A673 (cell line): ENCODE measurements around the gene UBASH3A. TPM values are rescaled to one million over a fixed set of nuclear protein-coding genes. Genes with fewer than 3 reads are reported as not detected.

Source experiments
- BruUV-seq: library from RNA; stranded (reverse); fragments of 400-500 nt; replicated peaks from 2 replicates; lab custom pipeline; 2021; lab: Mats Ljungman, UMichigan
- CTCF ChIA-PET: fragments of 300-600 bp; sonication (Branson Sonifier 250); formaldehyde crosslinking; loops from one replicate; lab custom pipeline; 2022; ENCODE audit warnings: antibody characterized with exemption; lab: Charles Lee
- POLR2A ChIA-PET: fragments of 300-600 bp; sonication (Branson Sonifier 250); formaldehyde crosslinking; loops from one replicate; lab custom pipeline; 2022; ENCODE audit warnings: antibody characterized with exemption; ENCODE audit not compliant: low non-redundant PET; lab: Charles Lee
- DNase-seq: peaks from one replicate; pipeline ENCODE4 v3.0.0-alpha.2; 2015; ENCODE audit warnings: low spot score
- H3K27ac ChIP-seq: fragments of 200-600 bp; sonication (generic); 2 replicates; pipeline ENCODE4 v1.5.1; 2016; ENCODE audit warnings: mixed run types, low read depth, mild to moderate bottlenecking, mixed read lengths, antibody characterized with exemption, low read length; ENCODE audit not compliant: poor library complexity, severe bottlenecking
- H3K27me3 ChIP-seq: fragments of 200-600 bp; sonication (generic); replicated peaks from 2 replicates; pipeline ENCODE4 v1.6.1; 2017; ENCODE audit warnings: mixed run types, low read depth, mild to moderate bottlenecking, mixed read lengths, antibody characterized with exemption, low read length; ENCODE audit not compliant: insufficient read depth, poor library complexity
- H3K36me3 ChIP-seq: fragments of 200-600 bp; sonication (generic); 2 replicates; pipeline ENCODE4 v1.6.1; 2016; ENCODE audit warnings: mixed run types, mild to moderate bottlenecking, mixed read lengths, antibody characterized with exemption, low read length; ENCODE audit not compliant: insufficient read depth, poor library complexity, severe bottlenecking
- H3K4me1 ChIP-seq: fragments of 200-600 bp; sonication (generic); 2 replicates; pipeline ENCODE4 v1.6.1; 2017; ENCODE audit warnings: mixed run types, mild to moderate bottlenecking, mixed read lengths, antibody characterized with exemption, low read length; ENCODE audit not compliant: insufficient read depth, poor library complexity, severe bottlenecking
- H3K4me3 ChIP-seq: fragments of 200-600 bp; sonication (generic); 2 replicates; pipeline ENCODE4 v1.5.1; 2016; ENCODE audit warnings: low read depth, mixed run types, mild to moderate bottlenecking, mixed read lengths, low read length; ENCODE audit not compliant: poor library complexity, severe bottlenecking
- H3K9me3 ChIP-seq: fragments of 200-600 bp; sonication (generic); 2 replicates; pipeline ENCODE4 v1.6.1; 2016; ENCODE audit warnings: mixed run types, low read depth, mild to moderate bottlenecking, mixed read lengths, antibody characterized with exemption, low read length; ENCODE audit not compliant: poor library complexity, severe bottlenecking
- EZH2 ChIP-seq: fragments of 200-600 bp; sonication (generic); IDR thresholded peaks from 2 replicates; pipeline ENCODE4 v1.6.1; 2017; ENCODE audit warnings: borderline replicate concordance, low read depth, mild to moderate bottlenecking, mixed read lengths, antibody characterized with exemption, low read length; ENCODE audit not compliant: poor library complexity, severe bottlenecking
- intact Hi-C: fragments of 100-400 bp; cut with micrococcal nuclease; formaldehyde crosslinking; loops from one replicate; pipeline ENCODE4 v1.10.0; 2022; ENCODE audit not compliant: unreplicated experiment
- total RNA-seq: library from RNA; stranded (reverse); gene quantifications from 2 replicates; pipeline ENCODE4 v1.2.3, GENCODE V29; 2021
- TF ChIP-seq, protein P1 (sequence below): fragments of 300-800, 200-600 bp; sonication (generic); conservative IDR thresholded peaks from 2 replicates; pipeline ENCODE4 v1.5.1; 2017; ENCODE audit warnings: low read depth, mild to moderate bottlenecking, antibody characterized with exemption, low read length, moderate library complexity, mixed read lengths

The UBASH3A gene
- total RNA-seq, 1 experiment from 2014 or later = not detected

DNA sequence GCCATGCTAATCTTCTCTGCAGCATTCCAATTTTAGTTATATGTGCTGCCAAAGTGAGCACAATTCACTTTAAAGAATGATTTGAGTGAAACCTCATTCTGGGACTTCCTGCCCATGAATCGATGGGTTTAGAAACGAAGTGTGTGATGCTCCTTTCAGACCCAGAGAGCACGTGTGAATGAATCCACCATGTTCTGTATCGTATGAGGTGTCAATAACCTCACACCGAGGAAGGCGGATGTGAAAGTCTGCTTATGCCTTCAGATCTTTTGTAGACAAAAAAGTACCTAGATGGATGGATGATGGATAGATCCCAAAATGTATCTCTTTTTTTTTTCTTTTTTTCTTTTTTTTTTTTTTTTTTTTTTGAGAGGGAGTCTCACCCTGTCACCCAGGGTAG is 13.8 kb downstream of the UBASH3A start:
- Histone ChIP-seq H3K36me3 (no peaks in the 10 kb centered on the region), H3K4me1 (peaks cover 20% of the 10 kb centered on the region), H3K4me3 (no peak overlapping the region), H3K9me3 (peaks cover 9% of the 10 kb centered on the region), H3K27ac (no peak overlapping the region), H3K27me3 (peaks cover 35% of the 10 kb centered on the region)
- intact Hi-C loops = no loop called here
- ChIA-PET POLR2A (no interaction called here), CTCF (no interaction called here)
- no peak for DNase-seq
- TF ChIP-seq EZH2 = no peak
- TF ChIP-seq, protein P1, sequence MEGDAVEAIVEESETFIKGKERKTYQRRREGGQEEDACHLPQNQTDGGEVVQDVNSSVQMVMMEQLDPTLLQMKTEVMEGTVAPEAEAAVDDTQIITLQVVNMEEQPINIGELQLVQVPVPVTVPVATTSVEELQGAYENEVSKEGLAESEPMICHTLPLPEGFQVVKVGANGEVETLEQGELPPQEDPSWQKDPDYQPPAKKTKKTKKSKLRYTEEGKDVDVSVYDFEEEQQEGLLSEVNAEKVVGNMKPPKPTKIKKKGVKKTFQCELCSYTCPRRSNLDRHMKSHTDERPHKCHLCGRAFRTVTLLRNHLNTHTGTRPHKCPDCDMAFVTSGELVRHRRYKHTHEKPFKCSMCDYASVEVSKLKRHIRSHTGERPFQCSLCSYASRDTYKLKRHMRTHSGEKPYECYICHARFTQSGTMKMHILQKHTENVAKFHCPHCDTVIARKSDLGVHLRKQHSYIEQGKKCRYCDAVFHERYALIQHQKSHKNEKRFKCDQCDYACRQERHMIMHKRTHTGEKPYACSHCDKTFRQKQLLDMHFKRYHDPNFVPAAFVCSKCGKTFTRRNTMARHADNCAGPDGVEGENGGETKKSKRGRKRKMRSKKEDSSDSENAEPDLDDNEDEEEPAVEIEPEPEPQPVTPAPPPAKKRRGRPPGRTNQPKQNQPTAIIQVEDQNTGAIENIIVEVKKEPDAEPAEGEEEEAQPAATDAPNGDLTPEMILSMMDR = no peak
- no TSS peak for BruUV-seq

GRCh38 chr21:42418886-42419285 is 15.2 kb downstream of the UBASH3A start:
- ChIA-PET POLR2A (no interaction called here), CTCF (no interaction called here)
- Histone ChIP-seq H3K4me3 (no peak overlapping the region), H3K36me3 (no peaks in the 10 kb centered on the region), H3K27me3 (peaks cover 47% of the 10 kb centered on the region), H3K4me1 (peaks cover 21% of the 10 kb centered on the region), H3K9me3 (peaks cover 9% of the 10 kb centered on the region), H3K27ac (no peak overlapping the region)
- no TSS peak for BruUV-seq
- intact Hi-C loops = no loop called here
- TF ChIP-seq, protein P1 = no peak
- TF ChIP-seq EZH2 = no peak
- DNase-seq = no peak

DNA sequence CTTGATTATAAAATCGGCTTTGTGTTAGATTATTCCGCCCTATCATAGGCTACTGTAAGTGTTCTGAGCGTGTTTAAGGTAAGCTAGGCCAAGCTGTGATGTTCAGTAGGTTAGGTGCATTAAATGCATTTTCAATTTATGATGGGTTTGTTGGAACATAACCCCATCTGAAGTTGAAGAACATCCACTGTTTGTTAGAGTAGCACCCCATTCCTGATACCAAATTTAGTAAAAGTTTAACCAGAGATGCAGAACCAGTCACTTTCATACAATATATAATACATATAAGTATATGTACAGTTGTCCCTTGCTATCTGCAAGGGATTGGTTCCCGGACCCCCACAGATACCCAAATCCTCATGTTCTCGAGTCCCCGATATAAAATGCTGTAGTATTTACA is 16.1 kb downstream of the UBASH3A start:
- Histone ChIP-seq H3K27me3 (peaks cover 48% of the 10 kb centered on the region), H3K4me3 (no peak overlapping the region), H3K9me3 (peaks cover 9% of the 10 kb centered on the region), H3K4me1 (peaks cover 24% of the 10 kb centered on the region), H3K27ac (no peak overlapping the region), H3K36me3 (no peaks in the 10 kb centered on the region)
- TF ChIP-seq, protein P1 = no peak
- no peak for TF ChIP-seq EZH2
- BruUV-seq = no TSS peak
- POLR2A ChIA-PET = no interaction called here
- CTCF ChIA-PET = no interaction called here
- intact Hi-C loops = no loop called here
- no peak for DNase-seq
